Measurements from ENCODE around the gene FER.

Gene FER

GRCh38 chr5:108911055-108911454, 163.4 kb downstream of the FER start:
- no peak overlapping the region for H3K27ac ChIP-seq (ENCODE audit: extremely low read depth, low read depth, low read length)
- ChIA-PET POLR2A (no interaction called here), CTCF (no interaction called here)
- no peak overlapping the region for H3K4me3 ChIP-seq (ENCODE audit: low read depth, low read length)
- no peaks in the 10 kb centered on the region for H3K9me3 ChIP-seq (ENCODE audit: control insufficient read depth, insufficient read depth, low read depth, low read length)
- no peaks in the 10 kb centered on the region for H3K36me3 ChIP-seq (ENCODE audit: control insufficient read depth in 2 of 2, insufficient read depth in 1 of 2, low read length in 2 of 2)
- no peaks in the 10 kb centered on the region for H3K4me1 ChIP-seq (ENCODE audit: control insufficient read depth, insufficient read depth, low read length)
- no peak for TF ChIP-seq ZNF16 (tag by site-specific recombination; IDR thresholded peaks at IDR 0.05; ENCODE audit: low read depth)
- no peak for TF ChIP-seq ZNF654 (tag by site-specific recombination; IDR thresholded peaks at IDR 0.05; ENCODE audit: low read depth)
- no peak for TF ChIP-seq ZNF302 (tag by site-specific recombination; IDR thresholded peaks at IDR 0.05; ENCODE audit: low read depth)
- no peak for TF ChIP-seq ZNF658 (tag by site-specific recombination; IDR thresholded peaks at IDR 0.05)
- TF ChIP-seq ZNF843 (tag by site-specific recombination; IDR thresholded peaks at IDR 0.05): no peak
- TF ChIP-seq ZNF274 (IDR thresholded peaks at IDR 0.05; ENCODE audit: low read length): no peak
- no peak for TF ChIP-seq ZNF274 (tag by site-specific recombination; IDR thresholded peaks at IDR 0.05; ENCODE audit: borderline replicate concordance)
- TF ChIP-seq ZNF146 (tag by site-specific recombination; IDR thresholded peaks at IDR 0.05): no peak
- TF ChIP-seq ZBTB49 (tag by site-specific recombination; IDR thresholded peaks at IDR 0.05; ENCODE audit: low read depth): no peak
- no peak for TF ChIP-seq ZNF19 (tag by site-specific recombination; IDR thresholded peaks at IDR 0.05; ENCODE audit: low read depth)
- TF ChIP-seq ZNF335 (tag by site-specific recombination; conservative IDR thresholded peaks at IDR 0.05): no peak
- TF ChIP-seq ZNF148 (tag by site-specific recombination; IDR thresholded peaks at IDR 0.05; ENCODE audit: borderline replicate concordance): no peak
- TF ChIP-seq REST (tag by site-specific recombination; IDR thresholded peaks at IDR 0.05): no peak
- no peak for TF ChIP-seq ZNF791 (tag by site-specific recombination; IDR thresholded peaks at IDR 0.05)
- TF ChIP-seq MEIS1 (CRISPR knock-in tag; IDR thresholded peaks at IDR 0.05; ENCODE audit: borderline replicate concordance): no peak
- no peak for TF ChIP-seq KLF10 (tag by site-specific recombination; IDR thresholded peaks at IDR 0.05)
- TF ChIP-seq BCL11B (tag by site-specific recombination; IDR thresholded peaks at IDR 0.05; ENCODE audit: low read depth): no peak
- TF ChIP-seq ZNF518A (tag by site-specific recombination; conservative IDR thresholded peaks at IDR 0.05; ENCODE audit: low read depth): no peak
